ENCODE measurements around the gene SLC39A1. TPM values are rescaled to one million over a fixed set of nuclear protein-coding genes. Genes with fewer than 3 reads are reported as not detected.

The SLC39A1 gene
- polyA plus RNA-seq, 1 donor from 2014 or later, result 35.2 TPM

- no peaks in the 10 kb centered on the region for H4K20me1 ChIP-seq (ENCODE audit: insufficient read depth)
- no peak overlapping the region for H3K27ac ChIP-seq (ENCODE audit: low read length)
- H3K27me3 ChIP-seq (ENCODE audit: insufficient read depth, low read depth, low read length), result no peaks in the 10 kb centered on the region
- H3K4me2 ChIP-seq (ENCODE audit: low read length), result no peak overlapping the region
- H3K9me2 ChIP-seq (ENCODE audit: insufficient read depth, low read length), result no peaks in the 10 kb centered on the region
- H3F3A ChIP-seq (ENCODE audit: insufficient read depth, low read length, poor library complexity, severe bottlenecking), result no peaks in the 10 kb centered on the region
- H3K9ac ChIP-seq (ENCODE audit: low read length), result no peak overlapping the region
- TF ChIP-seq RAD21 (conservative IDR thresholded peaks at IDR 0.05), result no peak
- TF ChIP-seq SMC3 (conservative IDR thresholded peaks at IDR 0.05; ENCODE audit: poor library complexity), result no peak
- no peak for TF ChIP-seq POLR2AphosphoS5 (IDR thresholded peaks at IDR 0.05)
- no peak for TF ChIP-seq EZH2 (IDR thresholded peaks at IDR 0.05; ENCODE audit: borderline replicate concordance, insufficient read depth, low read length, poor library complexity, severe bottlenecking)
- TF ChIP-seq TAF1 (IDR thresholded peaks at IDR 0.05; ENCODE audit: low read depth), result no peak
- TF ChIP-seq, protein P1, sequence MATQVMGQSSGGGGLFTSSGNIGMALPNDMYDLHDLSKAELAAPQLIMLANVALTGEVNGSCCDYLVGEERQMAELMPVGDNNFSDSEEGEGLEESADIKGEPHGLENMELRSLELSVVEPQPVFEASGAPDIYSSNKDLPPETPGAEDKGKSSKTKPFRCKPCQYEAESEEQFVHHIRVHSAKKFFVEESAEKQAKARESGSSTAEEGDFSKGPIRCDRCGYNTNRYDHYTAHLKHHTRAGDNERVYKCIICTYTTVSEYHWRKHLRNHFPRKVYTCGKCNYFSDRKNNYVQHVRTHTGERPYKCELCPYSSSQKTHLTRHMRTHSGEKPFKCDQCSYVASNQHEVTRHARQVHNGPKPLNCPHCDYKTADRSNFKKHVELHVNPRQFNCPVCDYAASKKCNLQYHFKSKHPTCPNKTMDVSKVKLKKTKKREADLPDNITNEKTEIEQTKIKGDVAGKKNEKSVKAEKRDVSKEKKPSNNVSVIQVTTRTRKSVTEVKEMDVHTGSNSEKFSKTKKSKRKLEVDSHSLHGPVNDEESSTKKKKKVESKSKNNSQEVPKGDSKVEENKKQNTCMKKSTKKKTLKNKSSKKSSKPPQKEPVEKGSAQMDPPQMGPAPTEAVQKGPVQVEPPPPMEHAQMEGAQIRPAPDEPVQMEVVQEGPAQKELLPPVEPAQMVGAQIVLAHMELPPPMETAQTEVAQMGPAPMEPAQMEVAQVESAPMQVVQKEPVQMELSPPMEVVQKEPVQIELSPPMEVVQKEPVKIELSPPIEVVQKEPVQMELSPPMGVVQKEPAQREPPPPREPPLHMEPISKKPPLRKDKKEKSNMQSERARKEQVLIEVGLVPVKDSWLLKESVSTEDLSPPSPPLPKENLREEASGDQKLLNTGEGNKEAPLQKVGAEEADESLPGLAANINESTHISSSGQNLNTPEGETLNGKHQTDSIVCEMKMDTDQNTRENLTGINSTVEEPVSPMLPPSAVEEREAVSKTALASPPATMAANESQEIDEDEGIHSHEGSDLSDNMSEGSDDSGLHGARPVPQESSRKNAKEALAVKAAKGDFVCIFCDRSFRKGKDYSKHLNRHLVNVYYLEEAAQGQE (IDR thresholded peaks at IDR 0.05; ENCODE audit: borderline replicate concordance), result no peak
- TF ChIP-seq, protein P2, sequence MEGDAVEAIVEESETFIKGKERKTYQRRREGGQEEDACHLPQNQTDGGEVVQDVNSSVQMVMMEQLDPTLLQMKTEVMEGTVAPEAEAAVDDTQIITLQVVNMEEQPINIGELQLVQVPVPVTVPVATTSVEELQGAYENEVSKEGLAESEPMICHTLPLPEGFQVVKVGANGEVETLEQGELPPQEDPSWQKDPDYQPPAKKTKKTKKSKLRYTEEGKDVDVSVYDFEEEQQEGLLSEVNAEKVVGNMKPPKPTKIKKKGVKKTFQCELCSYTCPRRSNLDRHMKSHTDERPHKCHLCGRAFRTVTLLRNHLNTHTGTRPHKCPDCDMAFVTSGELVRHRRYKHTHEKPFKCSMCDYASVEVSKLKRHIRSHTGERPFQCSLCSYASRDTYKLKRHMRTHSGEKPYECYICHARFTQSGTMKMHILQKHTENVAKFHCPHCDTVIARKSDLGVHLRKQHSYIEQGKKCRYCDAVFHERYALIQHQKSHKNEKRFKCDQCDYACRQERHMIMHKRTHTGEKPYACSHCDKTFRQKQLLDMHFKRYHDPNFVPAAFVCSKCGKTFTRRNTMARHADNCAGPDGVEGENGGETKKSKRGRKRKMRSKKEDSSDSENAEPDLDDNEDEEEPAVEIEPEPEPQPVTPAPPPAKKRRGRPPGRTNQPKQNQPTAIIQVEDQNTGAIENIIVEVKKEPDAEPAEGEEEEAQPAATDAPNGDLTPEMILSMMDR (IDR thresholded peaks at IDR 0.05; ENCODE audit: poor library complexity, severe bottlenecking), result no peak
- no peak for TF ChIP-seq EP300 (conservative IDR thresholded peaks at IDR 0.05; ENCODE audit: poor library complexity, severe bottlenecking)
- no peak for TF ChIP-seq MXI1 (conservative IDR thresholded peaks at IDR 0.05; ENCODE audit: poor library complexity, severe bottlenecking)
- H3K79me2 ChIP-seq (replicated peaks; ENCODE audit: insufficient read depth, low read length), result no peaks in the 10 kb centered on the region
- no peaks in the 10 kb centered on the region for H3K36me3 ChIP-seq (ENCODE audit: insufficient read depth, low read length)
- no peak overlapping the region for H3K4me3 ChIP-seq (ENCODE audit: low read length)
- no peaks in the 10 kb centered on the region for H3K9me3 ChIP-seq (ENCODE audit: low read length)
- no peak overlapping the region for H2AFZ ChIP-seq (ENCODE audit: low read depth, low read length)
These were observed 29.4 kb downstream of the SLC39A1 start for GRCh38 chr1:153933955-153934354.

DNA sequence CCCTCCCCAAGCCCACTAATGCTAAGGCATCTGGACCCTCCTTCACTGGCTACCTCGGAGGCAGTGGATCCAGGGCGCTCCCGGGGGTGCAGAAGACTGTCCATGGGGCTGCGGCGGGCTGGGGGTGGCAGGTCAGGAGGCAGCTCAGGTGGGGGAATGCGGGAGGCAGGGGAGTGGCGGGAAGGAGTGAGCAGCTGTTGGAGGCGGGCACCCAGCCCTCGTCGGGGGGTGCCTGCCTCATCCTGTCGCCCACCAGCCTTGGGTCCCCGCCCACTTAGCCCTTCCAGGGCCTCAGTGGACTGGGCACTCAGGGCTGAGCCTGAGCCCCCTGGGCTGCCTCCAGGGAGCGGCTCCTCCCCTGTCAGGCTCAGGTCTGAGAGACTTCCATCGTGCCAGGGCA, 29.9 kb downstream of the SLC39A1 start:
- H3K27me3 ChIP-seq (ENCODE audit: insufficient read depth, low read depth, low read length), result no peaks in the 10 kb centered on the region
- no peak overlapping the region for H3K9ac ChIP-seq (ENCODE audit: low read length)
- H3K79me2 ChIP-seq (replicated peaks; ENCODE audit: insufficient read depth, low read length), result no peaks in the 10 kb centered on the region
- H3K9me3 ChIP-seq (ENCODE audit: low read length), result no peaks in the 10 kb centered on the region
- no peak overlapping the region for H3K4me2 ChIP-seq (ENCODE audit: low read length)
- no peak overlapping the region for H3K27ac ChIP-seq (ENCODE audit: low read length)
- no peaks in the 10 kb centered on the region for H4K20me1 ChIP-seq (ENCODE audit: insufficient read depth)
- no peaks in the 10 kb centered on the region for H3K9me2 ChIP-seq (ENCODE audit: insufficient read depth, low read length)
- no peaks in the 10 kb centered on the region for H3F3A ChIP-seq (ENCODE audit: insufficient read depth, low read length, poor library complexity, severe bottlenecking)
- no peak overlapping the region for H3K4me3 ChIP-seq (ENCODE audit: low read length)
- H2AFZ ChIP-seq (ENCODE audit: low read depth, low read length), result no peak overlapping the region
- TF ChIP-seq RAD21 (conservative IDR thresholded peaks at IDR 0.05) (no peak), TAF1 (IDR thresholded peaks at IDR 0.05; ENCODE audit: low read depth) (no peak), POLR2AphosphoS5 (IDR thresholded peaks at IDR 0.05) (no peak), MXI1 (conservative IDR thresholded peaks at IDR 0.05; ENCODE audit: poor library complexity, severe bottlenecking) (no peak), EZH2 (IDR thresholded peaks at IDR 0.05; ENCODE audit: borderline replicate concordance, insufficient read depth, low read length, poor library complexity, severe bottlenecking) (no peak), SMC3 (conservative IDR thresholded peaks at IDR 0.05; ENCODE audit: poor library complexity) (no peak), EP300 (conservative IDR thresholded peaks at IDR 0.05; ENCODE audit: poor library complexity, severe bottlenecking) (no peak)
- TF ChIP-seq, protein P2 (IDR thresholded peaks at IDR 0.05; ENCODE audit: poor library complexity, severe bottlenecking), result no peak
- TF ChIP-seq, protein P1 (IDR thresholded peaks at IDR 0.05; ENCODE audit: borderline replicate concordance), result no peak
- H3K36me3 ChIP-seq (ENCODE audit: insufficient read depth, low read length), result no peaks in the 10 kb centered on the region

All from neural cell (in vitro differentiated cells).